NB4 (cell line): ENCODE data around the gene AP3S1.

Experiments used
- MYC ChIP-seq: IDR thresholded peaks from 2 replicates; pipeline ENCODE4 v1.6.1; 2011; ENCODE audit warnings: low read depth, low read length
- POLR2A ChIP-seq: IDR thresholded peaks from 2 replicates; pipeline ENCODE4 v1.6.1; 2011; ENCODE audit warnings: mild to moderate bottlenecking; ENCODE audit not compliant: insufficient read length; ENCODE audit errors: extremely low read depth
- TF ChIP-seq, protein P1 (sequence below): IDR thresholded peaks from one replicate; pipeline ENCODE4 v1.5.1; 2012; ENCODE audit warnings: low read depth, low read length
- TF ChIP-seq, protein P2 (sequence below): IDR thresholded peaks from 2 replicates; pipeline ENCODE4 v1.6.1; 2011; ENCODE audit warnings: low read depth, low read length

DNA sequence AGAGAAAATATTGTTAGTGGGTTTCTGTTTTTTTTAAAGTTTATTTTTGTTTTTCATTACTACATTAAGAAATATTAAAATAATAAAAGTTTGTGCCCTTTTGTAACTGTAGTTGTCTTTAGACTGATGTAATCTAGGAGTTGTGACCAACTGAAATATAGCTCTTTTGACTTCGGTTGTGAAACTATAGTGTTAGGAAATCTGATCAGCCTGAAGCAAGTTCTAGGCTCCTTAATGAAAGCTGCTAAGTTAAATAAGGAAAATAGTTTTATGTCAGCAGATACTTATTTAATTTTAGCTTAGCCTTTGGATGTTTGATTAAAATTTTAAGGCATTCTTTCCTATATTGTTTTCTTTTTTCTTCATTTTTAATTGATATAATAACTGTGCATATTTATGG is 14.2 kb downstream of the AP3S1 start:
- TF ChIP-seq, protein P1, sequence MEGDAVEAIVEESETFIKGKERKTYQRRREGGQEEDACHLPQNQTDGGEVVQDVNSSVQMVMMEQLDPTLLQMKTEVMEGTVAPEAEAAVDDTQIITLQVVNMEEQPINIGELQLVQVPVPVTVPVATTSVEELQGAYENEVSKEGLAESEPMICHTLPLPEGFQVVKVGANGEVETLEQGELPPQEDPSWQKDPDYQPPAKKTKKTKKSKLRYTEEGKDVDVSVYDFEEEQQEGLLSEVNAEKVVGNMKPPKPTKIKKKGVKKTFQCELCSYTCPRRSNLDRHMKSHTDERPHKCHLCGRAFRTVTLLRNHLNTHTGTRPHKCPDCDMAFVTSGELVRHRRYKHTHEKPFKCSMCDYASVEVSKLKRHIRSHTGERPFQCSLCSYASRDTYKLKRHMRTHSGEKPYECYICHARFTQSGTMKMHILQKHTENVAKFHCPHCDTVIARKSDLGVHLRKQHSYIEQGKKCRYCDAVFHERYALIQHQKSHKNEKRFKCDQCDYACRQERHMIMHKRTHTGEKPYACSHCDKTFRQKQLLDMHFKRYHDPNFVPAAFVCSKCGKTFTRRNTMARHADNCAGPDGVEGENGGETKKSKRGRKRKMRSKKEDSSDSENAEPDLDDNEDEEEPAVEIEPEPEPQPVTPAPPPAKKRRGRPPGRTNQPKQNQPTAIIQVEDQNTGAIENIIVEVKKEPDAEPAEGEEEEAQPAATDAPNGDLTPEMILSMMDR = no peak
- TF ChIP-seq POLR2A = no peak
- TF ChIP-seq, protein P2, sequence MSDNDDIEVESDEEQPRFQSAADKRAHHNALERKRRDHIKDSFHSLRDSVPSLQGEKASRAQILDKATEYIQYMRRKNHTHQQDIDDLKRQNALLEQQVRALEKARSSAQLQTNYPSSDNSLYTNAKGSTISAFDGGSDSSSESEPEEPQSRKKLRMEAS = no peak
- TF ChIP-seq MYC = no peak
